ENCODE data around the gene E2F1.
A peak's percentile ranks its signal among the peaks of the same experiment; 100 is the strongest.

Gene E2F1

DNA sequence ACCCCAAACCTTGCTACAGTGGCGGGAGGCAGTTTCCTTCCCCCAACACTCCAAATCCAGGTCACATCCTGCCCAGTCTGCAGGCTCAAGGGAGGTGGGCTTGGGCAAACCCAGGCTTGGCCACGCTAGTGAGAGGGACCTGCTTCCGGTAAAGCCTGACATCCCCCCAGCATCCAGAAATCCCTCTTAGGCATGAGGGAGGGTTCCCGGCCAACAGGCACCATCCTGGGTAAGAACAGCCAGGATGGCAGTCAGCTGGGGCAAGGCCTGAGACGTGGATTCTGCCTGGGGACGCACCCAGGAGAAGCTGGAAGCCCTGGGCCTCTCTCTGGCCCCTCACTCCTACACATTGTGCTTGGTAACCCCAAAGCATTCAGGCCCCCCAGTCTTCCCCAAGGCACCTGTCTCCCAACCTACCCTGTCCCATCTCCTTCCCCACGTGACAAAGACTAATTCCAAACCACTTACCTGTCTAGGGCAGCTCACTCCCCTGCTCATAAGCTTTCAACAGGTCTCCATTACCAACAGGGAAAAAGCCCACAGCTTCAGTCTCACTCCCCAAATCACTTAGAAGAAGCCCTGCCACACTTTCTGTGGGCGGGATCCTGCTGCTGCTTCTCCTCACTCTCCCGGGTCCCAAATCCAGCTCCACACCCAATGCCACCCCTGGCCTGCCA, 22.0 kb downstream of the E2F1 start:
- Histone ChIP-seq H3K4me1 (ENCODE audit: insufficient read depth, insufficient read length) (peaks cover 27% of the 10 kb centered on the region), H3K36me3 (ENCODE audit: insufficient read depth, insufficient read length, low read length) (peaks cover 42% of the 10 kb centered on the region), H3K4me3 (ENCODE audit: insufficient read length, low read depth) (peak overlapping the region; percentile 67), H3K27me3 (ENCODE audit: insufficient read depth, insufficient read length) (no peaks in the 10 kb centered on the region), H3K9ac (ENCODE audit: insufficient read length, low read depth) (peak overlapping the region; percentile 85), H3K9me3 (ENCODE audit: insufficient read depth, low read length) (no peaks in the 10 kb centered on the region)
- DNase-seq (ENCODE audit: low read depth, low spot score), result no peak
- TF ChIP-seq ZNF274 (IDR thresholded peaks at IDR 0.05; ENCODE audit: low read depth, low read length), result no peak
- TF ChIP-seq SUZ12 (IDR thresholded peaks at IDR 0.05; ENCODE audit: extremely low read depth, insufficient read depth, insufficient read length), result no peak
- TF ChIP-seq YY1 (IDR thresholded peaks at IDR 0.05; ENCODE audit: insufficient read depth, insufficient read length), result no peak

DNA sequence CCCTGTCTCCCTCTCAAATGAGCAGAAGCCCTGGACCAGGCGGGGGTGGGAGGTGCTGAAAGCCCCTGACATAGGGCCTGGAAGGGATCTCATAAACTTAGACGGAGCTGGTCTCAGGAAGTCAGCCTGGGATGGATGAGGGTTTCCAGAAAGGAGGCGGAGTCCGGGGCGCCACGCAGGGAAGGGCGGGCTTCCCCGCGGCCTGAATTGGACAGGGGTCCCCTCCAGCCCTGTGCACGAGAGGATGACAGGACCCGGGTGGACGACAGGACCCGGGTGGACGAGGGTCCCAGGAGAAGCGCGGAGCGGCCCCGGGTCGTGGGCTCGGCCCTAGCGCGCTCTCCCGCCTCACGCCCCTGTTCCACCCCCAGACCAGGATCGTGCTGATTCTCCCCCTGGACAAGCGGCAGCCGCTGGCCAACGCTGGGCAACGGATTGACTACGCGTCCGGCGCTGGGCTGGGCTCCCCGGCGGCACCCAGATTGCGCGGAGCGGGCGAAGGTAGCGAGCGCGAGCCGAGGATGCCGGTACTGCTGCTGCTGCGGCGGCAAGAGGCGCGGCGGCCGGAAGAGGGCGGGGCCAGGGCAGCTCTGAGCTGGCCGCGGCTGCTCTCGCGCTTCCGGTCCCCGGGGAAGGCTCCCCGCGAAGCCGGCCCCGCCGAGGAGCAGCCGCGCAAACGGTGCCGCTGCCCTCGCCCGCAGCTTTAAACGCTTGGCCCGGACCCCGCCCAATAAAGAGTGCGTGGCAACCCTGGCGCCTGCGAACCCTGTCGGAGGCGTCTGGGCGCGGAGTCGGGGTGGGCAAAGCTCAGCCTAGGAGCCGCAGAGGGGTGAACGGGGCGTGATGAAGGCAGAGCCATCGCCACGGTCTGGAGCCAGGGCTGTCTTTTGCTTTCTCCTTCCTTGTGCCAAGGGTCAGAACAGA, 22.8 kb downstream of the E2F1 start:
- Histone ChIP-seq H3K9me3 (ENCODE audit: insufficient read depth, low read length) (no peaks in the 10 kb centered on the region), H3K4me3 (ENCODE audit: insufficient read length, low read depth) (peak overlapping the region; percentile 67), H3K27me3 (ENCODE audit: insufficient read depth, insufficient read length) (no peaks in the 10 kb centered on the region), H3K9ac (ENCODE audit: insufficient read length, low read depth) (peak overlapping the region; percentile 85), H3K4me1 (ENCODE audit: insufficient read depth, insufficient read length) (peaks cover 27% of the 10 kb centered on the region), H3K36me3 (ENCODE audit: insufficient read depth, insufficient read length, low read length) (peaks cover 42% of the 10 kb centered on the region)
- TF ChIP-seq YY1 (IDR thresholded peaks at IDR 0.05; ENCODE audit: insufficient read depth, insufficient read length), result no peak
- TF ChIP-seq SUZ12 (IDR thresholded peaks at IDR 0.05; ENCODE audit: extremely low read depth, insufficient read depth, insufficient read length), result no peak
- no peak for TF ChIP-seq ZNF274 (IDR thresholded peaks at IDR 0.05; ENCODE audit: low read depth, low read length)
- DNase-seq (ENCODE audit: low read depth, low spot score), result peak; percentile 67

DNA sequence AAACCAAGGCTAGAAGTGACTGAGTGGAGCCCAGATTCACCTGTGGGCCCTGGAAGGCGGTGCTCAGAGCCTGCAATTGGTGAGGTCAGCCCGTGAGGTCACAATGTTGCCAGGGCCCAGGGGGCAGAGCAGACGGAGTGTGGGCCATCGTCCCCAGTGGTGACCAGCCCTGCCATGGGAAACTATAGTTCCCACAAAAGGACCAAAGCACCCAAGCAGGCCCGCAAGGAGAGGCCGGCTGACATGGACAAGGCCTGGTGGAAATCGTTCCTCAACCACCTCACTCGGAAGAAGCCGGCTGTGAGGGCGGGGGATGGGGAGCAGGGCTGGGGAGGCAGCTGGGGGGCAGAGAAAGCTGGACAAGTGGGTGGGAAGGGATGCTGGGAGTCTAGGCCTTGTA, 24.0 kb downstream of the E2F1 start, which contains the start of gene C20orf144:
Gene C20orf144, plus strand, starts transcription at position 156 of the 400 bp plus-strand sequence. Its CDS starts 19 bp downstream, at position 175.
- H3K4me1 ChIP-seq (ENCODE audit: insufficient read depth, insufficient read length), result peaks cover 19% of the 10 kb centered on the region

DNA sequence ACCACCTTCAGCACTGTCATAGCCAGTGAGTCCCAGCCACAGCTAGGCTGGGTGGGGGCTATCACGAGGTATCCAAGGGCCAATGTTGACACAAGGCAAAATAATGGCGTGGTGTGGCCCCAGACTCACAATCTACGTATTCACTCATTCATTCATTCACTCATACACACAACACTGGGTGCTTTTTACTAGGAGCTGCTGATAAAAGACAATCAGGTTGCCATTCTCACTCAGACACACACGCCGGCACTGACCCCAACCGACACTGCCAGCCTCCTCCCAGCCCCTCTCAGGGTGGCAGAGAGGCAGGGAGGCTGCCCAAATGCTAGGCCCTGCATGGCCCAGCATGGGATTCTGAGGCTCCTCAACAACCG, 25.5 kb downstream of the E2F1 start:
- Histone ChIP-seq H3K9ac (ENCODE audit: insufficient read length, low read depth) (no peak overlapping the region), H3K9me3 (ENCODE audit: insufficient read depth, low read length) (no peaks in the 10 kb centered on the region), H3K4me3 (ENCODE audit: insufficient read length, low read depth) (no peak overlapping the region), H3K4me1 (ENCODE audit: insufficient read depth, insufficient read length) (peaks cover 15% of the 10 kb centered on the region), H3K27me3 (ENCODE audit: insufficient read depth, insufficient read length) (no peaks in the 10 kb centered on the region), H3K36me3 (ENCODE audit: insufficient read depth, insufficient read length, low read length) (peaks cover 63% of the 10 kb centered on the region)
- no peak for DNase-seq (ENCODE audit: low read depth, low spot score)
- TF ChIP-seq YY1 (IDR thresholded peaks at IDR 0.05; ENCODE audit: insufficient read depth, insufficient read length), result no peak
- TF ChIP-seq ZNF274 (IDR thresholded peaks at IDR 0.05; ENCODE audit: low read depth, low read length), result no peak
- no peak for TF ChIP-seq SUZ12 (IDR thresholded peaks at IDR 0.05; ENCODE audit: extremely low read depth, insufficient read depth, insufficient read length)

More for the DNA sequence above, 24.0 kb downstream of the E2F1 start, which contains the start of gene C20orf144:
- Histone ChIP-seq H3K9me3 (ENCODE audit: insufficient read depth, low read length) (no peaks in the 10 kb centered on the region), H3K27me3 (ENCODE audit: insufficient read depth, insufficient read length) (no peaks in the 10 kb centered on the region), H3K9ac (ENCODE audit: insufficient read length, low read depth) (peak within 1 kb of the TSS; percentile 85), H3K4me3 (ENCODE audit: insufficient read length, low read depth) (peak within 1 kb of the TSS; percentile 67), H3K36me3 (ENCODE audit: insufficient read depth, insufficient read length, low read length) (peaks cover 50% of the 10 kb centered on the region)
- TF ChIP-seq SUZ12 (IDR thresholded peaks at IDR 0.05; ENCODE audit: extremely low read depth, insufficient read depth, insufficient read length), result no peak
- DNase-seq (ENCODE audit: low read depth, low spot score), result no peak

DNA sequence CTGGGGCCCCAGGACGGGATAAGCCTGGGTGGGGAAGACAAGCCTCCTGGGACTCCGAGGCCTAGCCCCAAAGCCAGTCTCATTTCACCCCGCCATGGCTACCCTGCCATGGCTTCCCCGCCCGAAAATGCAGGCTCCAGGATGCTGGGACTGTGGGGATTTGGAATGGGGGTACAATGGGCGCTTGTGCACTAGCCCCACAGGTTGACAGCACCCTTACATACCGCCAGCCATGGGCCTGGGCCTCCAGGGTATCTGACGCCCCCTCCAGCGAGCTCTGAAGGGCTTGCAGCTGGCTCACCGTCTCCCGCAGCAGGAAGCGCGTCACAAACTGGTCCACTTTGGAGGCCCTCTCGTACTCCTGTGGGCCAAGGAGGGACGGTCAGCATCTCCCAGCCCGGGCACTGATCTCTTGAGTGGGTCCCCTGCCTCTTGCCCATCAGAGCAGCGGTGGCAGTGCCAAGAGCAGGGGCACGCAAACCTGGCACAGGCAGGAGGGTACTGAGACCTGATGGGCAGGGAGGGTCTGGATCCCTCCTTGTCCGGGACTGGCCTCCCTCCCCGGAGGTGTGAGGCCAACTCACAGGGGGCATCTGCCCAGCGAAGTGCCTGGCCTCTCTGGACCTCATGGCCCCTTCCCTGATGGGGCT, 26.0 kb downstream of the E2F1 start:
- H3K4me1 ChIP-seq (ENCODE audit: insufficient read depth, insufficient read length), result peaks cover 15% of the 10 kb centered on the region
- peaks cover 63% of the 10 kb centered on the region for H3K36me3 ChIP-seq (ENCODE audit: insufficient read depth, insufficient read length, low read length)
- no peak for TF ChIP-seq YY1 (IDR thresholded peaks at IDR 0.05; ENCODE audit: insufficient read depth, insufficient read length)
- no peak for TF ChIP-seq SUZ12 (IDR thresholded peaks at IDR 0.05; ENCODE audit: extremely low read depth, insufficient read depth, insufficient read length)
- no peak for TF ChIP-seq ZNF274 (IDR thresholded peaks at IDR 0.05; ENCODE audit: low read depth, low read length)
- H3K9me3 ChIP-seq (ENCODE audit: insufficient read depth, low read length), result no peaks in the 10 kb centered on the region
- DNase-seq (ENCODE audit: low read depth, low spot score), result no peak
- no peak overlapping the region for H3K4me3 ChIP-seq (ENCODE audit: insufficient read length, low read depth)
- H3K27me3 ChIP-seq (ENCODE audit: insufficient read depth, insufficient read length), result no peaks in the 10 kb centered on the region
- H3K9ac ChIP-seq (ENCODE audit: insufficient read length, low read depth), result no peak overlapping the region

DNA sequence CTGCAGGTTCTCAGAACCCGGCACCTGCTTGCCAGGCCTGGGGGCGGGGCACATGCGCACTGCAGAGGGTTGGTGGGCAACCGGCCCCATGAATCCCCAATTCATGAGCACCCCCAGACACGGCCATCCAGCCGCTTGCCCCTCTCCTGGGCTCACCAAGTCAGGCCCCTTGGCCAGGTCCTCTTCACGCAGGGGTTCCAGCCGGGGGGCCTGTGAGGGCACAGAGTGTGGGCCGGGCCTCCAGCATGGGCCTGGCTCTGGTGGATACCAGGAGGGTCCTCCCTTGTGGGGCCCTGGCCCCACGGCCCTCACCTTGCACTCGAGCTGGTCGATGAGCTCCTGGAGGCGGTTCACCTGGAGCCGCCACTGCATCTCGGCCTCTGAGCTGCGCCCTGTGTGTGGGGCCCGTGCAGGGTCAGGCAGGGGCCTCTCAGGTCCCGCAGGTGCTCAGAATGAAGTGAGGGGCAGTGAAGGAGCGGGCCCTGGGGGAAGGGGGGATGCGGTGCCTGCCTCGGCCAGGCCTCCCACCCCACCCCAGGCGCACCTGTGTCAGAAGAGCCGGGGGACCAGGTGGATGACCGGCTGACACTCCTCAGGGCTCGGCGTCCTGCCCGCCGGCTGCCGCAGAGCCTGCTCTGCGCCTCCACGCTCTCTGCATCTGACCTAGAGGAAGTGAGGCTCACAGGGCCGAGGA, 26.7 kb downstream of the E2F1 start:
- no peak for TF ChIP-seq ZNF274 (IDR thresholded peaks at IDR 0.05; ENCODE audit: low read depth, low read length)
- no peak for TF ChIP-seq YY1 (IDR thresholded peaks at IDR 0.05; ENCODE audit: insufficient read depth, insufficient read length)
- TF ChIP-seq SUZ12 (IDR thresholded peaks at IDR 0.05; ENCODE audit: extremely low read depth, insufficient read depth, insufficient read length), result no peak
- Histone ChIP-seq H3K36me3 (ENCODE audit: insufficient read depth, insufficient read length, low read length) (peaks cover 65% of the 10 kb centered on the region), H3K4me3 (ENCODE audit: insufficient read length, low read depth) (no peak overlapping the region), H3K9me3 (ENCODE audit: insufficient read depth, low read length) (no peaks in the 10 kb centered on the region), H3K9ac (ENCODE audit: insufficient read length, low read depth) (no peak overlapping the region), H3K27me3 (ENCODE audit: insufficient read depth, insufficient read length) (no peaks in the 10 kb centered on the region), H3K4me1 (ENCODE audit: insufficient read depth, insufficient read length) (peaks cover 9% of the 10 kb centered on the region)
- DNase-seq (ENCODE audit: low read depth, low spot score), result no peak
